ENCODE results near the gene FGD3. TPM values are rescaled to one million over a fixed set of nuclear protein-coding genes. Genes with fewer than 3 reads are reported as not detected.

The FGD3 gene
- total and polyA plus RNA-seq, 2 donors (not counting 1 experiment from before 2014, with no cell fraction given), result not detected

GRCh38 chr9:92948038-92948534 lies 763 bp downstream of the FGD3 start:
- Histone ChIP-seq H2AFZ (ENCODE audit: low read length) (no peak overlapping the region), H4K20me1 (ENCODE audit: control insufficient read depth, extremely low read depth, insufficient read depth, low read length) (no peaks in the 10 kb centered on the region), H3K4me3 (replicated peaks in 1 of 4; ENCODE audit: control extremely low read depth in 1 of 4, insufficient read depth in 1 of 4, low read depth in 3 of 4, low read length in 4 of 4) (no peak overlapping the region), H3K27me3 (ENCODE audit: control insufficient read depth, insufficient read depth, low read length) (peaks cover 18% of the 10 kb centered on the region), H3K36me3 (ENCODE audit: control insufficient read depth, insufficient read depth, low read length) (no peaks in the 10 kb centered on the region), H3K4me1 (ENCODE audit: control insufficient read depth, extremely low read depth, insufficient read depth, low read length) (no peaks in the 10 kb centered on the region), H3K27ac (ENCODE audit: insufficient read depth, low read length) (no peak overlapping the region), H3K9me3 (ENCODE audit: control insufficient read depth, insufficient read depth, low read depth, low read length) (no peaks in the 10 kb centered on the region), H3K79me2 (ENCODE audit: control insufficient read depth, insufficient read depth, low read length) (no peaks in the 10 kb centered on the region), H3K9ac (ENCODE audit: insufficient read depth, low read length) (no peak overlapping the region), H3K4me2 (ENCODE audit: extremely low read depth, insufficient read depth, low read length) (no peak overlapping the region)
- DNase-seq (ENCODE audit: low read depth in 2 of 2), result no peak
- TF ChIP-seq, protein P1, sequence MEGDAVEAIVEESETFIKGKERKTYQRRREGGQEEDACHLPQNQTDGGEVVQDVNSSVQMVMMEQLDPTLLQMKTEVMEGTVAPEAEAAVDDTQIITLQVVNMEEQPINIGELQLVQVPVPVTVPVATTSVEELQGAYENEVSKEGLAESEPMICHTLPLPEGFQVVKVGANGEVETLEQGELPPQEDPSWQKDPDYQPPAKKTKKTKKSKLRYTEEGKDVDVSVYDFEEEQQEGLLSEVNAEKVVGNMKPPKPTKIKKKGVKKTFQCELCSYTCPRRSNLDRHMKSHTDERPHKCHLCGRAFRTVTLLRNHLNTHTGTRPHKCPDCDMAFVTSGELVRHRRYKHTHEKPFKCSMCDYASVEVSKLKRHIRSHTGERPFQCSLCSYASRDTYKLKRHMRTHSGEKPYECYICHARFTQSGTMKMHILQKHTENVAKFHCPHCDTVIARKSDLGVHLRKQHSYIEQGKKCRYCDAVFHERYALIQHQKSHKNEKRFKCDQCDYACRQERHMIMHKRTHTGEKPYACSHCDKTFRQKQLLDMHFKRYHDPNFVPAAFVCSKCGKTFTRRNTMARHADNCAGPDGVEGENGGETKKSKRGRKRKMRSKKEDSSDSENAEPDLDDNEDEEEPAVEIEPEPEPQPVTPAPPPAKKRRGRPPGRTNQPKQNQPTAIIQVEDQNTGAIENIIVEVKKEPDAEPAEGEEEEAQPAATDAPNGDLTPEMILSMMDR (conservative IDR thresholded peaks at IDR 0.05 in 1 of 2, IDR thresholded peaks at IDR 0.05 in 1 of 2; ENCODE audit: low read depth in 1 of 2, low read length in 2 of 2), result no peak
- TF ChIP-seq EZH2 (IDR thresholded peaks at IDR 0.05; ENCODE audit: low read length, missing control alignments), result no peak

- Histone ChIP-seq H3K27me3 (ENCODE audit: control insufficient read depth, insufficient read depth, low read length) (peaks cover 18% of the 10 kb centered on the region), H3K4me1 (ENCODE audit: control insufficient read depth, extremely low read depth, insufficient read depth, low read length) (no peaks in the 10 kb centered on the region), H3K9me3 (ENCODE audit: control insufficient read depth, insufficient read depth, low read depth, low read length) (no peaks in the 10 kb centered on the region), H3K36me3 (ENCODE audit: control insufficient read depth, insufficient read depth, low read length) (no peaks in the 10 kb centered on the region), H4K20me1 (ENCODE audit: control insufficient read depth, extremely low read depth, insufficient read depth, low read length) (no peaks in the 10 kb centered on the region), H3K4me2 (ENCODE audit: extremely low read depth, insufficient read depth, low read length) (no peak overlapping the region), H3K27ac (ENCODE audit: insufficient read depth, low read length) (no peak overlapping the region), H3K9ac (ENCODE audit: insufficient read depth, low read length) (no peak overlapping the region), H2AFZ (ENCODE audit: low read length) (no peak overlapping the region), H3K4me3 (replicated peaks in 1 of 4; ENCODE audit: control extremely low read depth in 1 of 4, insufficient read depth in 1 of 4, low read depth in 3 of 4, low read length in 4 of 4) (no peak overlapping the region), H3K79me2 (ENCODE audit: control insufficient read depth, insufficient read depth, low read length) (no peaks in the 10 kb centered on the region)
- no peak for DNase-seq (ENCODE audit: low read depth in 2 of 2)
- TF ChIP-seq EZH2 (IDR thresholded peaks at IDR 0.05; ENCODE audit: low read length, missing control alignments), result no peak
- TF ChIP-seq, protein P1 (conservative IDR thresholded peaks at IDR 0.05 in 1 of 2, IDR thresholded peaks at IDR 0.05 in 1 of 2; ENCODE audit: low read depth in 1 of 2, low read length in 2 of 2), result no peak
Observed at GRCh38 chr9:92948632-92949031, 1.3 kb downstream of the FGD3 start.

GRCh38 chr9:92949266-92949982 lies 2.1 kb downstream of the FGD3 start:
- Histone ChIP-seq H3K4me2 (ENCODE audit: extremely low read depth, insufficient read depth, low read length) (no peak overlapping the region), H3K27ac (ENCODE audit: insufficient read depth, low read length) (no peak overlapping the region), H3K36me3 (ENCODE audit: control insufficient read depth, insufficient read depth, low read length) (no peaks in the 10 kb centered on the region), H3K79me2 (ENCODE audit: control insufficient read depth, insufficient read depth, low read length) (no peaks in the 10 kb centered on the region), H3K27me3 (ENCODE audit: control insufficient read depth, insufficient read depth, low read length) (peaks cover 18% of the 10 kb centered on the region), H3K4me1 (ENCODE audit: control insufficient read depth, extremely low read depth, insufficient read depth, low read length) (no peaks in the 10 kb centered on the region), H4K20me1 (ENCODE audit: control insufficient read depth, extremely low read depth, insufficient read depth, low read length) (no peaks in the 10 kb centered on the region), H3K4me3 (replicated peaks in 1 of 4; ENCODE audit: control extremely low read depth in 1 of 4, insufficient read depth in 1 of 4, low read depth in 3 of 4, low read length in 4 of 4) (no peak overlapping the region), H3K9me3 (ENCODE audit: control insufficient read depth, insufficient read depth, low read depth, low read length) (no peaks in the 10 kb centered on the region), H2AFZ (ENCODE audit: low read length) (no peak overlapping the region), H3K9ac (ENCODE audit: insufficient read depth, low read length) (no peak overlapping the region)
- TF ChIP-seq EZH2 (IDR thresholded peaks at IDR 0.05; ENCODE audit: low read length, missing control alignments), result no peak
- TF ChIP-seq, protein P1 (conservative IDR thresholded peaks at IDR 0.05 in 1 of 2, IDR thresholded peaks at IDR 0.05 in 1 of 2; ENCODE audit: low read depth in 1 of 2, low read length in 2 of 2), result no peak
- no peak for DNase-seq (ENCODE audit: low read depth in 2 of 2)

All from fibroblast of lung (primary cell).